ENCODE results near the gene KDM8.

- TF ChIP-seq, protein P1, sequence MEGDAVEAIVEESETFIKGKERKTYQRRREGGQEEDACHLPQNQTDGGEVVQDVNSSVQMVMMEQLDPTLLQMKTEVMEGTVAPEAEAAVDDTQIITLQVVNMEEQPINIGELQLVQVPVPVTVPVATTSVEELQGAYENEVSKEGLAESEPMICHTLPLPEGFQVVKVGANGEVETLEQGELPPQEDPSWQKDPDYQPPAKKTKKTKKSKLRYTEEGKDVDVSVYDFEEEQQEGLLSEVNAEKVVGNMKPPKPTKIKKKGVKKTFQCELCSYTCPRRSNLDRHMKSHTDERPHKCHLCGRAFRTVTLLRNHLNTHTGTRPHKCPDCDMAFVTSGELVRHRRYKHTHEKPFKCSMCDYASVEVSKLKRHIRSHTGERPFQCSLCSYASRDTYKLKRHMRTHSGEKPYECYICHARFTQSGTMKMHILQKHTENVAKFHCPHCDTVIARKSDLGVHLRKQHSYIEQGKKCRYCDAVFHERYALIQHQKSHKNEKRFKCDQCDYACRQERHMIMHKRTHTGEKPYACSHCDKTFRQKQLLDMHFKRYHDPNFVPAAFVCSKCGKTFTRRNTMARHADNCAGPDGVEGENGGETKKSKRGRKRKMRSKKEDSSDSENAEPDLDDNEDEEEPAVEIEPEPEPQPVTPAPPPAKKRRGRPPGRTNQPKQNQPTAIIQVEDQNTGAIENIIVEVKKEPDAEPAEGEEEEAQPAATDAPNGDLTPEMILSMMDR (IDR thresholded peaks at IDR 0.05; ENCODE audit: low read length) = no peak
- TF ChIP-seq EZH2phosphoT487 (IDR thresholded peaks at IDR 0.05; ENCODE audit: low read length) = no peak
Observed at GRCh38 chr16:27222249-27223225, 19.2 kb downstream of the KDM8 start.
